ENCODE results near the gene MPPED2. TPM values are rescaled to one million over a fixed set of nuclear protein-coding genes. Genes with fewer than 3 reads are reported as not detected.

Gene MPPED2
- total RNA-seq, 1 donor from 2014 or later: 1.6 TPM

DNA sequence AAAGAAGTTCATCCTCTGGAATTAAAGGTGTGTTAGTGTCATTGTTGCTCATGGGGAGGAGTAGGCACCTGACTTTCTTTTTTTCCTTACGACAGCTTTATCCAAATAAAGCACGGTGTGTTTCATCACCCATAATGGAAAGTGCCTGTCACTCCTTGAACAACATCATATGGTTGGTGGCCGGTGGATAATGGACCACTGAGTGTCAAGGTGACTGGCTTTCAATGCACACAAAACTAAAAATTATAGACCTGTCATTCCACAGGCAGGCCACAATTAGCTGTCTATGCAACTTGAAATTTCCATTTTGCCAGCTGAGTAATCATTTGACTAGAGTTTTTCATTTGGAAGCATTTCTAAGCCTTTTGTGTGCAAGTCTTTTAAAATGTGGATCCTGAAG is 45.0 kb upstream of the MPPED2 start:
- Histone ChIP-seq H3K4me3 (ENCODE audit: insufficient read depth, low read depth, low read length) (no peak overlapping the region), H3K4me1 (ENCODE audit: insufficient read depth, low read length) (no peaks in the 10 kb centered on the region), H3K4me2 (ENCODE audit: low read length) (no peak overlapping the region), H3K27me3 (ENCODE audit: insufficient read depth, low read length) (no peaks in the 10 kb centered on the region), H3K9ac (ENCODE audit: low read length) (no peak overlapping the region), H3K79me2 (ENCODE audit: insufficient read depth, low read length) (no peaks in the 10 kb centered on the region), H3K9me3 (ENCODE audit: insufficient read depth, low read depth, low read length) (no peaks in the 10 kb centered on the region), H4K20me1 (ENCODE audit: insufficient read depth, low read length) (no peaks in the 10 kb centered on the region), H3K27ac (ENCODE audit: low read depth, low read length) (no peak overlapping the region), H3K36me3 (ENCODE audit: insufficient read depth, low read length) (no peaks in the 10 kb centered on the region), H2AFZ (ENCODE audit: low read depth, low read length) (no peak overlapping the region)
- Mint-ChIP-seq H3K27me3 (ENCODE audit: low read depth, unreplicated experiment) (peaks cover 2% of the 10 kb centered on the region), H3K9me3 (ENCODE audit: unreplicated experiment) (peaks cover 8% of the 10 kb centered on the region), H3K27ac (ENCODE audit: unreplicated experiment) (no peak overlapping the region), H3K4me3 (ENCODE audit: unreplicated experiment) (no peak overlapping the region), H3K4me1 (ENCODE audit: low read depth, unreplicated experiment) (no peaks in the 10 kb centered on the region), H3K36me3 (ENCODE audit: low read depth, unreplicated experiment) (no peaks in the 10 kb centered on the region)
- no peak for FAIRE-seq
- no peak for TF ChIP-seq EZH2 (IDR thresholded peaks at IDR 0.05; ENCODE audit: insufficient read depth, low read length)
- no peak for DNase-seq (ENCODE audit: low read depth)

GRCh38 chr11:30619767-30620166 is 33.6 kb upstream of the MPPED2 start:
- no peak overlapping the region for H3K27ac Mint-ChIP-seq (ENCODE audit: unreplicated experiment)
- Histone ChIP-seq H4K20me1 (ENCODE audit: insufficient read depth, low read length) (no peaks in the 10 kb centered on the region), H3K36me3 (ENCODE audit: insufficient read depth, low read length) (no peaks in the 10 kb centered on the region), H2AFZ (ENCODE audit: low read depth, low read length) (no peak overlapping the region), H3K79me2 (ENCODE audit: insufficient read depth, low read length) (no peaks in the 10 kb centered on the region), H3K9me3 (ENCODE audit: insufficient read depth, low read depth, low read length) (no peaks in the 10 kb centered on the region), H3K4me3 (ENCODE audit: insufficient read depth, low read depth, low read length) (no peak overlapping the region), H3K4me1 (ENCODE audit: insufficient read depth, low read length) (no peaks in the 10 kb centered on the region), H3K27ac (ENCODE audit: low read depth, low read length) (no peak overlapping the region), H3K9ac (ENCODE audit: low read length) (no peak overlapping the region), H3K4me2 (ENCODE audit: low read length) (no peak overlapping the region), H3K27me3 (ENCODE audit: insufficient read depth, low read length) (no peaks in the 10 kb centered on the region)
- no peaks in the 10 kb centered on the region for H3K27me3 Mint-ChIP-seq (ENCODE audit: low read depth, unreplicated experiment)
- H3K4me1 Mint-ChIP-seq (ENCODE audit: low read depth, unreplicated experiment): no peaks in the 10 kb centered on the region
- FAIRE-seq (no peak), DNase-seq (ENCODE audit: low read depth) (no peak)
- H3K36me3 Mint-ChIP-seq (ENCODE audit: low read depth, unreplicated experiment): no peaks in the 10 kb centered on the region
- H3K4me3 Mint-ChIP-seq (ENCODE audit: unreplicated experiment): no peak overlapping the region
- H3K9me3 Mint-ChIP-seq (ENCODE audit: unreplicated experiment): no peaks in the 10 kb centered on the region
- no peak for TF ChIP-seq EZH2 (IDR thresholded peaks at IDR 0.05; ENCODE audit: insufficient read depth, low read length)
- TF ChIP-seq, protein P1, sequence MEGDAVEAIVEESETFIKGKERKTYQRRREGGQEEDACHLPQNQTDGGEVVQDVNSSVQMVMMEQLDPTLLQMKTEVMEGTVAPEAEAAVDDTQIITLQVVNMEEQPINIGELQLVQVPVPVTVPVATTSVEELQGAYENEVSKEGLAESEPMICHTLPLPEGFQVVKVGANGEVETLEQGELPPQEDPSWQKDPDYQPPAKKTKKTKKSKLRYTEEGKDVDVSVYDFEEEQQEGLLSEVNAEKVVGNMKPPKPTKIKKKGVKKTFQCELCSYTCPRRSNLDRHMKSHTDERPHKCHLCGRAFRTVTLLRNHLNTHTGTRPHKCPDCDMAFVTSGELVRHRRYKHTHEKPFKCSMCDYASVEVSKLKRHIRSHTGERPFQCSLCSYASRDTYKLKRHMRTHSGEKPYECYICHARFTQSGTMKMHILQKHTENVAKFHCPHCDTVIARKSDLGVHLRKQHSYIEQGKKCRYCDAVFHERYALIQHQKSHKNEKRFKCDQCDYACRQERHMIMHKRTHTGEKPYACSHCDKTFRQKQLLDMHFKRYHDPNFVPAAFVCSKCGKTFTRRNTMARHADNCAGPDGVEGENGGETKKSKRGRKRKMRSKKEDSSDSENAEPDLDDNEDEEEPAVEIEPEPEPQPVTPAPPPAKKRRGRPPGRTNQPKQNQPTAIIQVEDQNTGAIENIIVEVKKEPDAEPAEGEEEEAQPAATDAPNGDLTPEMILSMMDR (IDR thresholded peaks at IDR 0.05; ENCODE audit: insufficient read depth, low read depth, low read length): no peak

GRCh38 chr11:30617762-30618161 is 31.6 kb upstream of the MPPED2 start:
- H3K27me3 ChIP-seq (ENCODE audit: insufficient read depth, low read length): no peaks in the 10 kb centered on the region
- no peaks in the 10 kb centered on the region for H3K4me1 Mint-ChIP-seq (ENCODE audit: low read depth, unreplicated experiment)
- H4K20me1 ChIP-seq (ENCODE audit: insufficient read depth, low read length): no peaks in the 10 kb centered on the region
- H3K9me3 ChIP-seq (ENCODE audit: insufficient read depth, low read depth, low read length): no peaks in the 10 kb centered on the region
- no peaks in the 10 kb centered on the region for H3K36me3 Mint-ChIP-seq (ENCODE audit: low read depth, unreplicated experiment)
- no peak for DNase-seq (ENCODE audit: low read depth)
- H3K27ac ChIP-seq (ENCODE audit: low read depth, low read length): no peak overlapping the region
- H3K79me2 ChIP-seq (ENCODE audit: insufficient read depth, low read length): no peaks in the 10 kb centered on the region
- H3K27me3 Mint-ChIP-seq (ENCODE audit: low read depth, unreplicated experiment): no peaks in the 10 kb centered on the region
- TF ChIP-seq, protein P1 (IDR thresholded peaks at IDR 0.05; ENCODE audit: insufficient read depth, low read depth, low read length): no peak
- no peak for TF ChIP-seq EZH2 (IDR thresholded peaks at IDR 0.05; ENCODE audit: insufficient read depth, low read length)
- H2AFZ ChIP-seq (ENCODE audit: low read depth, low read length): no peak overlapping the region
- no peak overlapping the region for H3K27ac Mint-ChIP-seq (ENCODE audit: unreplicated experiment)
- no peak overlapping the region for H3K4me2 ChIP-seq (ENCODE audit: low read length)
- FAIRE-seq: no peak
- H3K4me3 ChIP-seq (ENCODE audit: insufficient read depth, low read depth, low read length): no peak overlapping the region
- no peak overlapping the region for H3K4me3 Mint-ChIP-seq (ENCODE audit: unreplicated experiment)
- H3K9ac ChIP-seq (ENCODE audit: low read length): no peak overlapping the region
- no peaks in the 10 kb centered on the region for H3K9me3 Mint-ChIP-seq (ENCODE audit: unreplicated experiment)
- no peaks in the 10 kb centered on the region for H3K36me3 ChIP-seq (ENCODE audit: insufficient read depth, low read length)
- H3K4me1 ChIP-seq (ENCODE audit: insufficient read depth, low read length): no peaks in the 10 kb centered on the region
